Mesodermal cell (in vitro differentiated cells): ENCODE results near the gene MARCO.
"Not testable (repeated sequence)": the region's sequence is repeated elsewhere in the genome, so short reads cannot be mapped to it uniquely, and the experiment has no call there.

Experiments used
- H3K27ac ChIP-seq: 2 replicates; pipeline ENCODE4 v1.7.0; 2013; ENCODE audit warnings: mild to moderate bottlenecking, low read depth, low read length, moderate library complexity; ENCODE audit not compliant: severe bottlenecking
- H3K36me3 ChIP-seq: 2 replicates; pipeline ENCODE4 v1.7.1; 2013; ENCODE audit warnings: mild to moderate bottlenecking, low read length, moderate library complexity; ENCODE audit not compliant: control insufficient read depth, insufficient read depth
- H3K4me1 ChIP-seq: one replicate; pipeline ENCODE4 v1.7.1; 2013; ENCODE audit warnings: mild to moderate bottlenecking, low read length; ENCODE audit not compliant: insufficient read depth, control insufficient read depth, poor library complexity, severe bottlenecking
- H3K4me3 ChIP-seq: 2 replicates; pipeline ENCODE4 v1.7.0; 2013; ENCODE audit warnings: low read length, control low read depth, mild to moderate bottlenecking; ENCODE audit not compliant: insufficient read depth, poor library complexity, severe bottlenecking; ENCODE audit errors: extremely low read depth
- H3K9me3 ChIP-seq: 2 replicates; pipeline ENCODE4 v1.7.1; 2013; ENCODE audit warnings: mild to moderate bottlenecking, low read length, moderate library complexity; ENCODE audit not compliant: control insufficient read depth
- WGBS, 2 experiments: methylation state at CpG; one replicate each; pipeline ENCODE4 v1.1.5; 2013; ENCODE audit warnings: missing lambda C conversion rate in 2 of 2; ENCODE audit not compliant: insufficient coverage in 2 of 2; 5-methylcytosine and 5-hydroxymethylcytosine counted together

MARCO gene

DNA sequence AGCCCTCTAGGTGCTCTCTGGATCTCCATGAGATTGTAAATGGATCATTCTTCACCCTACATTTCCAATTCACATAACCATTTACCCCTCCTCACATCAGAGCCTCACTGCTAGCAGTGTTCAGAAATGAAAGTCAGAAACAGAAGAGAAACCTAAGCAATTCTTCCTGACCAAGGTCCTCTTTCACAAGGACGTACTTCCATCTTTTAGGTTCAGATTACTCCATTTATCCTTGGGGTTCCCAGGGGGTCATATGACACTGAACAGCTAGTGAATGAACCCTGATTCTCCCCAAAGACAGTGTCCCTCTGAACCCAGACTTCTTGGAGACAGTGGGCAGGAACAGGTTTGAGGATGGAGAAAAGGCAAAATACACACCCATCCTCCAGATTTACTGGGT is 12.9 kb upstream of the MARCO start:
- WGBS, 2 experiments = 90% methylated on average over 1 of the region's 1 CpG; no CpG with 5 or more reads in 1 of the 2 experiments
- Histone ChIP-seq H3K9me3 (peaks cover 13% of the 10 kb centered on the region), H3K36me3 (no peaks in the 10 kb centered on the region), H3K27ac (no peak overlapping the region), H3K4me1 (no peaks in the 10 kb centered on the region), H3K4me3 (no peak overlapping the region)

DNA sequence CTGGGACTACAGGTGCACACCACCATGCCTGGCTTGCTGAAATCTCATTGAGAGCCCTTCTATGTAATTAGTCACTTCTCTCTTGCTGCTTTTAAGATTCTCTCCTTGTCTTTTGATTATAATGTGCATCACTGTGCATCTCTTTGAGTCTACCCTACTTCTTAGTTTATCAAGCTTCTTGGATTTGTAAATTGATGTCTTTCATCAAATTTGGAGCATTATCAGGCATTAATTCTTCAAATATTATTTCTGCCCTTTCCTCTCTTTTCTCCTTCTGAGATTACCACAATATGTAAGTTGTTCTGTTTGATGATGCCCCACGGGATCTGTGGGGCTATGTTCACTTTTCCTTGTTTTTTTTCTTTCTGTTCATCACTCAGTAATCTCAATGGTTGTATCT is 9.0 kb upstream of the MARCO start:
- H3K4me3 ChIP-seq = no peak overlapping the region
- H3K27ac ChIP-seq = no peak overlapping the region
- WGBS, 2 experiments = no CpG with 5 or more reads among the region's 1 CpG
- H3K9me3 ChIP-seq = peaks cover 13% of the 10 kb centered on the region
- H3K4me1 ChIP-seq = no peaks in the 10 kb centered on the region
- no peaks in the 10 kb centered on the region for H3K36me3 ChIP-seq

DNA sequence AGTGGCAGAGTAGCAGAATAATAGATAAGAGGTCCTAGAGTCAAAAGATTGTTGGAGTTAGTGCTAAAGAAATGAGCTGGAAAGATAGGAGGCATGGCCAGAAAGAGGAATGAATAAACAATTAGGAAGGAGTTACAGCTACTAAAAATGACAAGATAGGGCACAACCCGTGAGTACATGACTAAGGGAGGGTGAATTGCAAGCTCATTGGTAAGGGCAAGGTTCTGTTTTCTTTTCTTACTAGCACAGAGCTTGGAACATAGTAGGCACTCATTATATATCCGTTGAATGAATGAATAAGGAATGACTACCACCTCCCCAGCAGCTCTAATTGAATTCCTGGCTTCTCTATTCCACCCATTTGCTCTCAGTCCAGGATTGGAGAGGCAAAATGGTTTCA is 5.7 kb upstream of the MARCO start:
- peaks cover 13% of the 10 kb centered on the region for H3K9me3 ChIP-seq
- no peak overlapping the region for H3K4me3 ChIP-seq
- no peaks in the 10 kb centered on the region for H3K36me3 ChIP-seq
- H3K27ac ChIP-seq = no peak overlapping the region
- no peaks in the 10 kb centered on the region for H3K4me1 ChIP-seq
- WGBS, 2 experiments = 60% methylated on average over 1 of the region's 2 CpGs; no CpG with 5 or more reads in 1 of the 2 experiments

GRCh38 chr2:118936936-118937335 is 5.1 kb upstream of the MARCO start:
- Histone ChIP-seq H3K4me3 (no peak overlapping the region), H3K36me3 (no peaks in the 10 kb centered on the region), H3K27ac (no peak overlapping the region), H3K9me3 (peaks cover 13% of the 10 kb centered on the region), H3K4me1 (no peaks in the 10 kb centered on the region)
- WGBS, 2 experiments = 90 to 100% methylated on average over 2 to 5 of the region's 6 CpGs

DNA sequence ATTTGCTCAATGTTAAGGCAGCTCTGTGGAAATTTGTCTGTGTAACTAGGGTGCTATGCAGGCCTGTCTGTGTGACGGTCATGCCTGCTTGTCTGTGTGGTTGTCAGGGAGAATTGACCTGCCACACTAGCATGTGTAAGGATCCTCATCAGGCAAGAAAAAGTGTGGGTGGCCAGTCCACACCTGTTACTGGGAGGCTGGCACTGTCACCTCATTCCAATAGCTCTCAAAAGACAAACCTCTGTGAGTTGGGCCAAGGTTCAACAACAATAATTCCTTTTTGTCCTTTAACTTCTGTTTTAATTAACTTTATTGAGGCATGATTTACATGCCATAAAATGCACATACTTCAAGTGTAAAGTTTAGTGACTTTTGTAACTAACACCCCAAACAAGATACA is 4.2 kb upstream of the MARCO start:
- 100% methylated on average over 1 of the region's 1 CpG; no CpG with 5 or more reads in 1 of the 2 experiments for WGBS, 2 experiments

GRCh38 chr2:118939994-118940393 is 2.0 kb upstream of the MARCO start:
- H3K4me1 ChIP-seq = no peaks in the 10 kb centered on the region
- H3K4me3 ChIP-seq = no peak overlapping the region
- H3K27ac ChIP-seq = no peak overlapping the region
- no peaks in the 10 kb centered on the region for H3K9me3 ChIP-seq
- no peaks in the 10 kb centered on the region for H3K36me3 ChIP-seq

More for the DNA sequence above, 4.2 kb upstream of the MARCO start:
- H3K4me1 ChIP-seq = no peaks in the 10 kb centered on the region
- H3K4me3 ChIP-seq = no peak overlapping the region
- no peak overlapping the region for H3K27ac ChIP-seq
- H3K36me3 ChIP-seq = no peaks in the 10 kb centered on the region
- peaks cover 9% of the 10 kb centered on the region for H3K9me3 ChIP-seq

GRCh38 chr2:118940486-118941120 is 1.4 kb upstream of the MARCO start:
- no peaks in the 10 kb centered on the region for H3K36me3 ChIP-seq
- H3K4me3 ChIP-seq = no peak overlapping the region
- no peaks in the 10 kb centered on the region for H3K9me3 ChIP-seq
- no peak overlapping the region for H3K27ac ChIP-seq
- WGBS, 2 experiments = 83 to 85% methylated on average over 6 to 8 of the region's 9 CpGs
- H3K4me1 ChIP-seq = no peaks in the 10 kb centered on the region

- Histone ChIP-seq H3K27ac (no peak overlapping the region), H3K36me3 (no peaks in the 10 kb centered on the region), H3K4me1 (no peaks in the 10 kb centered on the region), H3K9me3 (no peaks in the 10 kb centered on the region), H3K4me3 (no peak overlapping the region)
- 40% methylated on average over 1 of the region's 2 CpGs; no CpG with 5 or more reads in 1 of the 2 experiments for WGBS, 2 experiments
Observed at GRCh38 chr2:118943286-118943685, 1.3 kb downstream of the MARCO start.

DNA sequence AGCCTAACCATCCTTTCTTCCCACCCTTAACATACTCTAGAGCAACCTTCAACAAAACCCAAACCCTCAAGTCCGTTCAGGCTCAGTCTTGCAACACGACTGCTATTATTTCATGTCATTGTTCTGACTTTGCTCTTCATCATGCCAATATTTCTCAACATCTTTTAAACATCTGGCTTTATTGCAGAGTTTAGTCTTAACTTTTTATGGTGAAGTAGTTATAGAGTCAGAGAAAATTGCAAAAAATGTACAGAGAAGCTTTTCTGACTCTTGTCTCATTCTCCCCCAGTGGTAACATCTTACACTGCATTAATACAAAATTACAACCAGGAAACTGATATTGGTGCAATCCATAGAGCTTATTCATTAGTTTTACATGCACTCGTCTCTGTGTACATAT is 3.9 kb downstream of the MARCO start:
- Histone ChIP-seq H3K4me3 (no peak overlapping the region), H3K4me1 (no peaks in the 10 kb centered on the region), H3K9me3 (no peaks in the 10 kb centered on the region), H3K27ac (no peak overlapping the region), H3K36me3 (no peaks in the 10 kb centered on the region)
- WGBS, 2 experiments = 75 to 83% methylated on average over 1 to 2 of the region's 3 CpGs

DNA sequence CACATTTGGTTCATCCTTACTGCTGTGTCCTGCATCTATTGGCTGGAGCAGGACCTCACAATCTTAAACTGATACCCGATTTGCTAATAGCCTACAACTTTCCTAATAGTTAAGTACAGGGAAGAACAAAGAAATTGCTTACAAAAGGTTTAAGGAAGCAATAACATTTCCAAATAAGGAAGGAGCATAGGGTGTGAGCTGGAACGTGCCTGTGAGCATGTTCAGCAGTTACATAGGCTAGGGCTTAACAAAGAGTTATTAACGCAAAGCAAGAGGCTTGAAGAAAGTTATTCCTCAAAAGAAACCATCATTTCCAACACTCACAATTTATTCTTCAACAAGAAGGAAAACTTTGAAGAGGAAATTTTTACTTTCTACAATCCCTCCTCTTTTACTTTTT is 6.3 kb downstream of the MARCO start:
- not testable (repeated sequence) for H3K9me3 ChIP-seq, H3K4me1 ChIP-seq, H3K4me3 ChIP-seq, H3K27ac ChIP-seq, H3K36me3 ChIP-seq
- WGBS, 2 experiments = 29% methylated on average over 1 of the region's 3 CpGs; no CpG with 5 or more reads in 1 of the 2 experiments

GRCh38 chr2:118954297-118955060 is 12.5 kb downstream of the MARCO start:
- no peak overlapping the region for H3K4me3 ChIP-seq
- H3K36me3 ChIP-seq = no peaks in the 10 kb centered on the region
- H3K4me1 ChIP-seq = peaks cover 4% of the 10 kb centered on the region
- H3K27ac ChIP-seq = no peak overlapping the region
- WGBS, 2 experiments = 83 to 96% methylated on average over 3 to 4 of the region's 8 CpGs
- no peaks in the 10 kb centered on the region for H3K9me3 ChIP-seq
